ENCODE results near the gene FBXO31.

Gene FBXO31

DNA sequence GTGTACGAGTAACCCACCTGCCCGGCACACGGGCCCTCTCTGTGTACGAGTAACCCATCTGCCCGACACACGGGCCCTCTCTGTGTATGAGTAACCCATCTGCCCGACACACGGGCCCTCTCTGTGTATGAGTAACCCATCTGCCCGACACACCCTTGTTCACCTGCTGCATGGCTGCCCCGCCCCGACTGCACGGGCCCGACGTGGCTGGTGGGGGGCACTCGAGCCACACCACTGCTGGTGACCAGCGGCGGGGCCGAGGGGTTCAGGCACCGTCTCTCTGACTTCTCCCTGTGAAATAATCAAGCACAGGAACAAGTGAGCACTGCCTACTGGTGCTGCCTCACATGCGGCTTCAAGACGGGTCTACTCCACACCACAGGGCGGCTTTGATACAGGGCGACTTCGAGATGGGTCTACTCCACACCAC, 30.7 kb upstream of the FBXO31 start:
- peaks cover 62% of the 10 kb centered on the region for H3K36me3 ChIP-seq (ENCODE audit: insufficient read depth, low read length)

GRCh38 chr16:87412996-87413421, 29.4 kb upstream of the FBXO31 start:
- Histone ChIP-seq H2AFZ (ENCODE audit: low read length) (no peak overlapping the region), H3K27me3 (ENCODE audit: insufficient read depth, low read length) (no peaks in the 10 kb centered on the region), H3K36me3 (ENCODE audit: insufficient read depth, low read length) (peaks cover 62% of the 10 kb centered on the region), H3K4me2 (ENCODE audit: low read length) (no peak overlapping the region), H3K9me3 (ENCODE audit: low read length) (no peaks in the 10 kb centered on the region), H3K4me3 (ENCODE audit: low read depth, low read length, poor library complexity, severe bottlenecking) (no peak overlapping the region), H3K9ac (ENCODE audit: low read length) (no peak overlapping the region), H3K4me1 (ENCODE audit: insufficient read depth, low read length, severe bottlenecking) (peaks cover 7% of the 10 kb centered on the region), H3F3A (ENCODE audit: insufficient read depth, low read length) (no peaks in the 10 kb centered on the region), H3K9me2 (ENCODE audit: low read depth, low read length) (no peaks in the 10 kb centered on the region), H3K27ac (ENCODE audit: low read depth, low read length, poor library complexity, severe bottlenecking) (no peak overlapping the region), H3K79me2 (ENCODE audit: insufficient read depth, low read length) (no peaks in the 10 kb centered on the region), H4K20me1 (ENCODE audit: insufficient read depth, low read length) (no peaks in the 10 kb centered on the region)
- TF ChIP-seq, protein P1, sequence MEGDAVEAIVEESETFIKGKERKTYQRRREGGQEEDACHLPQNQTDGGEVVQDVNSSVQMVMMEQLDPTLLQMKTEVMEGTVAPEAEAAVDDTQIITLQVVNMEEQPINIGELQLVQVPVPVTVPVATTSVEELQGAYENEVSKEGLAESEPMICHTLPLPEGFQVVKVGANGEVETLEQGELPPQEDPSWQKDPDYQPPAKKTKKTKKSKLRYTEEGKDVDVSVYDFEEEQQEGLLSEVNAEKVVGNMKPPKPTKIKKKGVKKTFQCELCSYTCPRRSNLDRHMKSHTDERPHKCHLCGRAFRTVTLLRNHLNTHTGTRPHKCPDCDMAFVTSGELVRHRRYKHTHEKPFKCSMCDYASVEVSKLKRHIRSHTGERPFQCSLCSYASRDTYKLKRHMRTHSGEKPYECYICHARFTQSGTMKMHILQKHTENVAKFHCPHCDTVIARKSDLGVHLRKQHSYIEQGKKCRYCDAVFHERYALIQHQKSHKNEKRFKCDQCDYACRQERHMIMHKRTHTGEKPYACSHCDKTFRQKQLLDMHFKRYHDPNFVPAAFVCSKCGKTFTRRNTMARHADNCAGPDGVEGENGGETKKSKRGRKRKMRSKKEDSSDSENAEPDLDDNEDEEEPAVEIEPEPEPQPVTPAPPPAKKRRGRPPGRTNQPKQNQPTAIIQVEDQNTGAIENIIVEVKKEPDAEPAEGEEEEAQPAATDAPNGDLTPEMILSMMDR (IDR thresholded peaks at IDR 0.05; ENCODE audit: low read length), result no peak
- no peak for TF ChIP-seq EZH2 (IDR thresholded peaks at IDR 0.05; ENCODE audit: borderline replicate concordance, low read length)

More for the DNA sequence above, 30.7 kb upstream of the FBXO31 start:
- TF ChIP-seq, protein P1 (IDR thresholded peaks at IDR 0.05; ENCODE audit: low read length), result no peak
- no peak for TF ChIP-seq EZH2 (IDR thresholded peaks at IDR 0.05; ENCODE audit: borderline replicate concordance, low read length)
- Histone ChIP-seq H3K9me2 (ENCODE audit: low read depth, low read length) (no peaks in the 10 kb centered on the region), H3F3A (ENCODE audit: insufficient read depth, low read length) (no peaks in the 10 kb centered on the region), H2AFZ (ENCODE audit: low read length) (no peak overlapping the region), H3K4me3 (ENCODE audit: low read depth, low read length, poor library complexity, severe bottlenecking) (no peak overlapping the region), H3K27ac (ENCODE audit: low read depth, low read length, poor library complexity, severe bottlenecking) (no peak overlapping the region), H3K9me3 (ENCODE audit: low read length) (no peaks in the 10 kb centered on the region), H3K4me2 (ENCODE audit: low read length) (no peak overlapping the region), H3K79me2 (ENCODE audit: insufficient read depth, low read length) (no peaks in the 10 kb centered on the region), H3K9ac (ENCODE audit: low read length) (no peak overlapping the region), H3K27me3 (ENCODE audit: insufficient read depth, low read length) (no peaks in the 10 kb centered on the region), H4K20me1 (ENCODE audit: insufficient read depth, low read length) (no peaks in the 10 kb centered on the region), H3K4me1 (ENCODE audit: insufficient read depth, low read length, severe bottlenecking) (no peaks in the 10 kb centered on the region)

- Histone ChIP-seq H3K4me2 (ENCODE audit: low read length) (no peak overlapping the region), H3K27ac (ENCODE audit: low read depth, low read length, poor library complexity, severe bottlenecking) (no peak overlapping the region)
- TF ChIP-seq EZH2 (IDR thresholded peaks at IDR 0.05; ENCODE audit: borderline replicate concordance, low read length), result no peak
- TF ChIP-seq, protein P1 (IDR thresholded peaks at IDR 0.05; ENCODE audit: low read length), result no peak
These were observed 28.9 kb upstream of the FBXO31 start for GRCh38 chr16:87412371-87412995.

More at GRCh38 chr16:87412371-87412995, 28.9 kb upstream of the FBXO31 start:
- Histone ChIP-seq H3K4me1 (ENCODE audit: insufficient read depth, low read length, severe bottlenecking) (peaks cover 12% of the 10 kb centered on the region), H2AFZ (ENCODE audit: low read length) (no peak overlapping the region), H4K20me1 (ENCODE audit: insufficient read depth, low read length) (no peaks in the 10 kb centered on the region), H3K9me3 (ENCODE audit: low read length) (no peaks in the 10 kb centered on the region), H3F3A (ENCODE audit: insufficient read depth, low read length) (peaks cover under 1% of the 10 kb centered on the region; the same call in 1 of the 2 replicates), H3K4me3 (ENCODE audit: low read depth, low read length, poor library complexity, severe bottlenecking) (no peak overlapping the region), H3K36me3 (ENCODE audit: insufficient read depth, low read length) (peaks cover 62% of the 10 kb centered on the region), H3K9ac (ENCODE audit: low read length) (no peak overlapping the region), H3K79me2 (ENCODE audit: insufficient read depth, low read length) (no peaks in the 10 kb centered on the region), H3K9me2 (ENCODE audit: low read depth, low read length) (no peaks in the 10 kb centered on the region), H3K27me3 (ENCODE audit: insufficient read depth, low read length) (no peaks in the 10 kb centered on the region)
